Mesendoderm (in vitro differentiated cells): Measurements from ENCODE around the gene GRK4.

ENCODE experiments used
- DNase-seq: peaks from one replicate; pipeline ENCODE4 v3.0.0; 2013
- H2AK5ac ChIP-seq: 2 replicates; pipeline ENCODE4 v1.6.1; 2013; ENCODE audit warnings: low read length, inconsistent platforms
- H2BK120ac ChIP-seq: 2 replicates; pipeline ENCODE4 v1.6.1; 2013; ENCODE audit warnings: low read depth, mild to moderate bottlenecking, low read length, moderate library complexity, mixed read lengths
- H2BK15ac ChIP-seq: replicated peaks from 2 replicates; pipeline ENCODE4 v1.6.1; 2013; ENCODE audit warnings: low read depth, mild to moderate bottlenecking, moderate library complexity
- H2BK5ac ChIP-seq: 2 replicates; pipeline ENCODE4 v1.6.1; 2013; ENCODE audit warnings: low read length, inconsistent platforms
- H3K18ac ChIP-seq: 2 replicates; pipeline ENCODE4 v1.6.1; 2013; ENCODE audit warnings: mild to moderate bottlenecking, low read length, mixed read lengths
- H3K23ac ChIP-seq: one replicate; pipeline ENCODE4 v1.6.1; 2013; ENCODE audit warnings: low read length
- H3K27ac ChIP-seq: 2 replicates; pipeline ENCODE4 v1.5.1; 2013; ENCODE audit warnings: low read depth, mild to moderate bottlenecking, inconsistent platforms, low read length, moderate library complexity
- H3K27me3 ChIP-seq: 2 replicates; pipeline ENCODE4 v1.6.1; 2013; ENCODE audit warnings: low read length, control low read depth, mild to moderate bottlenecking, inconsistent platforms; ENCODE audit not compliant: insufficient read depth, poor library complexity
- H3K36me3 ChIP-seq: 2 replicates; pipeline ENCODE4 v1.6.1; 2013; ENCODE audit warnings: low read length, inconsistent platforms; ENCODE audit not compliant: control insufficient read depth, insufficient read depth
- H3K4ac ChIP-seq: one replicate; pipeline ENCODE4 v1.6.1; 2013; ENCODE audit warnings: low read depth, mild to moderate bottlenecking, low read length, moderate library complexity
- H3K4me1 ChIP-seq: 2 replicates; pipeline ENCODE4 v1.6.1; 2013; ENCODE audit warnings: low read depth, low read length, inconsistent platforms; ENCODE audit not compliant: control insufficient read depth
- H3K4me2 ChIP-seq: 2 replicates; pipeline ENCODE4 v1.6.1; 2013; ENCODE audit warnings: low read length
- H3K4me3 ChIP-seq: 2 replicates; pipeline ENCODE4 v1.5.1; 2013; ENCODE audit warnings: mild to moderate bottlenecking, low read length
- H3K56ac ChIP-seq: one replicate; pipeline ENCODE4 v1.6.1; 2013; ENCODE audit warnings: low read length
- H3K79me1 ChIP-seq: 2 replicates; pipeline ENCODE4 v1.6.1; 2013; ENCODE audit warnings: low read length, inconsistent platforms
- H3K79me2 ChIP-seq: 2 replicates; pipeline ENCODE4 v1.6.1; 2013; ENCODE audit warnings: mild to moderate bottlenecking, low read length; ENCODE audit not compliant: control insufficient read depth, insufficient read depth
- H3K9ac ChIP-seq: 2 replicates; pipeline ENCODE4 v1.6.1; 2013; ENCODE audit warnings: low read length, inconsistent platforms
- H4K5ac ChIP-seq: one replicate; pipeline ENCODE4 v1.6.1; 2013; ENCODE audit warnings: low read length
- H4K8ac ChIP-seq: one replicate; pipeline ENCODE4 v1.6.1; 2013; ENCODE audit warnings: low read depth, mild to moderate bottlenecking, control low read depth, low read length, moderate library complexity
- WGBS: extraction: QIAGEN DNeasy Blood & Tissue Kit; methylation state at CpG from one replicate; pipeline ENCODE4 v1.1.7; 2013; ENCODE audit warnings: low lambda C conversion rate, missing lambda C conversion rate; ENCODE audit not compliant: insufficient coverage; ENCODE audit errors: extremely low coverage; 5-methylcytosine and 5-hydroxymethylcytosine counted together

GRK4 gene

DNA sequence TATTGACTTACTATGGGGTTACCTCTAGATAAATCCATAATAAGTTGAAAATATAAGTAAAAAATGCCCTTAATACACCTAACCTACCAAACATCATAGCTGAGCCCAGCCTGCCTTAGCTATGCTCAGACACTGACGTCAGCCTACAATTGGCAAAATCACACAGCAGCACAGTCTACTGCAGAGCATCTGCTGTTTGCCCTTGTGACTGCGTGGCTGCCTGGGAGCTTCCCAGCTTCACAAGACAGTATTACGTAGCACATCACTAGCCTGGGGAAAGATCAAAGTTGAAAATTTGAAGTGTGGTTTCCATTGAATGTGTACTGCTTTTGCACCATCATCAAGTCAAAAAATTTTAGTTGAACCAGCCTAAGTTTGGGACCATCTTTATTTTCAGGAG lies 102.2 kb downstream of the GRK4 start:
- Histone ChIP-seq H3K4me3 (no peak overlapping the region), H3K4me1 (no peaks in the 10 kb centered on the region), H3K27me3 (no peaks in the 10 kb centered on the region), H3K27ac (no peak overlapping the region), H3K79me2 (no peaks in the 10 kb centered on the region), H3K56ac (no peak overlapping the region), H3K18ac (no peak overlapping the region), H4K8ac (no peak overlapping the region), H3K79me1 (no peaks in the 10 kb centered on the region), H3K36me3 (no peaks in the 10 kb centered on the region), H3K23ac (no peak overlapping the region), H2BK15ac (no peak overlapping the region), H2BK120ac (no peak overlapping the region), H4K5ac (no peak overlapping the region), H2AK5ac (no peak overlapping the region), H3K4ac (no peak overlapping the region), H3K4me2 (no peak overlapping the region), H2BK5ac (no peak overlapping the region), H3K9ac (no peak overlapping the region)
- no CpG with 5 or more reads among the region's 3 CpGs for WGBS
- no peak for DNase-seq

- Histone ChIP-seq H3K4ac (no peak overlapping the region), H4K8ac (no peak overlapping the region), H3K4me3 (no peak overlapping the region), H3K4me2 (no peak overlapping the region), H3K36me3 (no peaks in the 10 kb centered on the region), H4K5ac (no peak overlapping the region), H3K27ac (no peak overlapping the region), H2BK15ac (no peak overlapping the region), H3K23ac (no peak overlapping the region), H3K4me1 (no peaks in the 10 kb centered on the region), H2BK120ac (no peak overlapping the region), H3K18ac (no peak overlapping the region), H3K9ac (no peak overlapping the region), H2AK5ac (no peak overlapping the region), H3K79me1 (no peaks in the 10 kb centered on the region), H3K27me3 (no peaks in the 10 kb centered on the region), H2BK5ac (no peak overlapping the region), H3K79me2 (no peaks in the 10 kb centered on the region), H3K56ac (no peak overlapping the region)
- no CpG with 5 or more reads among the region's 6 CpGs for WGBS
- no peak for DNase-seq
Measured at GRCh38 chr4:3066836-3067400, 103.5 kb downstream of the GRK4 start.

- Histone ChIP-seq H4K5ac (no peak overlapping the region), H3K27me3 (no peaks in the 10 kb centered on the region), H3K56ac (no peak overlapping the region), H3K79me2 (no peaks in the 10 kb centered on the region), H3K36me3 (no peaks in the 10 kb centered on the region), H3K4ac (no peak overlapping the region), H4K8ac (no peak overlapping the region), H3K79me1 (no peaks in the 10 kb centered on the region), H3K4me1 (no peaks in the 10 kb centered on the region), H2BK5ac (no peak overlapping the region), H2BK15ac (no peak overlapping the region), H3K23ac (no peak overlapping the region), H2AK5ac (no peak overlapping the region), H3K27ac (no peak overlapping the region), H2BK120ac (no peak overlapping the region), H3K4me2 (no peak overlapping the region), H3K4me3 (no peak overlapping the region), H3K9ac (no peak overlapping the region), H3K18ac (no peak overlapping the region)
- DNase-seq = no peak
- WGBS = no CpG with 5 or more reads among the region's 6 CpGs
Measured at GRCh38 chr4:3067473-3068001, 104.2 kb downstream of the GRK4 start.

- no peaks in the 10 kb centered on the region for H3K79me2 ChIP-seq
- H3K27ac ChIP-seq = no peak overlapping the region
- no peak overlapping the region for H3K23ac ChIP-seq
- no CpG with 5 or more reads among the region's 16 CpGs for WGBS
- no peak overlapping the region for H4K5ac ChIP-seq
- no peak overlapping the region for H3K4ac ChIP-seq
- no peak for DNase-seq
- H3K4me1 ChIP-seq = no peaks in the 10 kb centered on the region
- H2BK5ac ChIP-seq = no peak overlapping the region
- H3K4me2 ChIP-seq = no peak overlapping the region
- H3K27me3 ChIP-seq = no peaks in the 10 kb centered on the region
- no peak overlapping the region for H2BK120ac ChIP-seq
- H4K8ac ChIP-seq = no peak overlapping the region
- no peak overlapping the region for H2AK5ac ChIP-seq
- no peak overlapping the region for H2BK15ac ChIP-seq
- H3K36me3 ChIP-seq = no peaks in the 10 kb centered on the region
- no peak overlapping the region for H3K18ac ChIP-seq
- no peak overlapping the region for H3K9ac ChIP-seq
- H3K4me3 ChIP-seq = no peak overlapping the region
- no peak overlapping the region for H3K56ac ChIP-seq
- H3K79me1 ChIP-seq = no peaks in the 10 kb centered on the region
Measured at GRCh38 chr4:3069661-3070199, 106.4 kb downstream of the GRK4 start.

DNA sequence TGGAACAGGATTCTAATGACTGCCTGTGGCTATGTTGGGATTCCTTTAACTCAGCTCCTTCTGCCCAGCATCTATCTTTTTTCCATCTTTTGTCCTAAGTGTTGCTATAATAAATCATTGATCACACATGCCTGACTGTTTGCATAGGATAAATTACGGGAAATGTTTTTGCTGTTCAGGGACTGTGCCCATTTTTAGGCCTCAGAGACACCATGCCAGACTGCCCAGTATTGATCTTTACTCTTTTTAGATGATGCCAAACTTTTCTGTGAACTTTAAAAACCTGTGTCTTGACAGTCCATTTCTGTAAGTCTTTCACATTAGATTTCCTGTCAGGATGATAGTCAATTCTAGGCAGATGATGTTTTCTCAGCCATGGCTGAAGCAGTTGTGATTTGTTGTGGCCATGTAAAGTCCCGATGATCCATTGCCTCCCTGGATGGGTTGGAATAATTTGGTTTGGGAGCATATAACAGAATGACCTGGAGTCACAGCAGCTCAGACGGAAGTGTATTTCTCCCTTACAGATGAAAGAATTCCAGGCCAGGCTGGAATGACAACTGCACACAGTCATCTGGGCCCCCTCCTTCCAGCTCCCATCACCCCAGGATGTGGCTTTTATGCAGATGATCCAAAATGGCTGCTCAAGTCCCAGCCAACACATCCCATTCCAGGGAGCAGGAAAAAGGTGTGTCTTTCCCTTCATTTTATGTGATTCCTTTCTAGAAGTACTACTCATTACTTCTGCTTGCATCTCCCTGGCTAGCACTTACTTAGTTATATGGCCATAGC lies 107.5 kb downstream of the GRK4 start:
- H2AK5ac ChIP-seq = no peak overlapping the region
- H3K23ac ChIP-seq = no peak overlapping the region
- no peak overlapping the region for H4K8ac ChIP-seq
- no peak overlapping the region for H3K4me3 ChIP-seq
- peaks cover 2% of the 10 kb centered on the region for H3K4me1 ChIP-seq
- H3K27ac ChIP-seq = no peak overlapping the region
- no CpG with 5 or more reads among the region's 3 CpGs for whole genome bisulfite sequencing
- peaks cover 6% of the 10 kb centered on the region for H3K79me2 ChIP-seq
- no peak overlapping the region for H4K5ac ChIP-seq
- no peak overlapping the region for H2BK120ac ChIP-seq
- H3K27me3 ChIP-seq = no peaks in the 10 kb centered on the region
- no peak overlapping the region for H3K56ac ChIP-seq
- peaks cover 1% of the 10 kb centered on the region for H3K79me1 ChIP-seq
- H3K4ac ChIP-seq = no peak overlapping the region
- H3K18ac ChIP-seq = no peak overlapping the region
- H3K4me2 ChIP-seq = no peak overlapping the region
- no peak overlapping the region for H2BK15ac ChIP-seq
- H2BK5ac ChIP-seq = no peak overlapping the region
- DNase-seq = peak; percentile 19
- H3K9ac ChIP-seq = no peak overlapping the region
- no peaks in the 10 kb centered on the region for H3K36me3 ChIP-seq
